Mesothelial cell of epicardium (in vitro differentiated cells): ENCODE measurements around the gene TBC1D2. TPM values are rescaled to one million over a fixed set of nuclear protein-coding genes. Genes with fewer than 3 reads are reported as not detected.

Experiments used
- DNase-seq, 2 experiments: peaks; one replicate each; pipeline ENCODE4 v3.0.0; 2021; ENCODE audit warnings: low spot score in 2 of 2; ENCODE audit not compliant: unreplicated experiment in 2 of 2
- H3K27ac Mint-ChIP-seq: 2 replicates; pipeline ENCODE4 v1.8.0; 2021; ENCODE audit warnings: mixed read lengths
- H3K27me3 Mint-ChIP-seq: 2 replicates; pipeline ENCODE4 v1.8.0; 2021; ENCODE audit warnings: low read depth, mixed read lengths
- H3K36me3 Mint-ChIP-seq: 2 replicates; pipeline ENCODE4 v1.8.0; 2021; ENCODE audit warnings: mixed read lengths
- H3K4me1 Mint-ChIP-seq: 2 replicates; pipeline ENCODE4 v1.8.0; 2021; ENCODE audit warnings: mixed read lengths
- H3K4me3 Mint-ChIP-seq: 2 replicates; pipeline ENCODE4 v1.8.0; 2021; ENCODE audit warnings: mild to moderate bottlenecking, moderate library complexity, mixed read lengths
- H3K9me3 Mint-ChIP-seq: 2 replicates; pipeline ENCODE4 v1.8.0; 2021; ENCODE audit warnings: mixed read lengths
- total RNA-seq: library from RNA; stranded (reverse); gene quantifications from 3 replicates; pipeline ENCODE4 v1.2.1, GENCODE V29; 2021
- TF ChIP-seq, protein P1 (sequence below): fragments of 200-600 bp; sonication (generic); IDR thresholded peaks from one replicate; pipeline ENCODE4 v1.5.0; 2021; ENCODE audit warnings: antibody characterized with exemption; ENCODE audit not compliant: unreplicated experiment

TBC1D2 gene
- total RNA-seq, 1 donor from 2014 or later: 7.0 TPM

DNA sequence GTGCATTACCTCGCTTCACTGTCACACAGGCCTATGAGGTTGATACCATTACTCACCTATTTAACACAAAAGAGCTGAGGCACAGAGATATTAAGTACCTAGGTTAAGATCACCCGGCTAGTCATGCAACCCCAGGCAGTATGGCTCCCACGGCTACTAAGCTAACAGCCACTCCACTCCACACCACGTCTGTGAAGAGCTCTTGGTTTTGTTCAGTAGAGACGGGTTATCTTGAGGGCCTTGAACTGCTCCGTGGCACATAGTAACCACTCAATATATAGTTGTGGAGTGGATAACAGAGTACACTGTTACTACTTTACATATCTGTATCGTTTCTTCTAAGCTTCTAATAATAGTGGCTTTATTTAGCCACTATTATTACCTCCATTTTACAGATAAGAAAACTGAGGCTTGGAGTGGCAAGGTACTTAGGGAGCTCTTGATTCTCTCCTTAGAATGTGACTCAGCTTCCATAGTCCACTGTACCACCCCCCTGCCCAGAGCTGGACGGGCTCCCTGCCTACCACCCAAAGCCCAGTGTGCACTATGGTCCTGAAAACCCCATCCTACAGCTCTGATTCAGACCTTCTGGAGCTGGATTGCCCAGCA is 62.0 kb downstream of the TBC1D2 start:
- H3K4me1 Mint-ChIP-seq: peaks cover 3% of the 10 kb centered on the region
- DNase-seq: no peak
- TF ChIP-seq, protein P1, sequence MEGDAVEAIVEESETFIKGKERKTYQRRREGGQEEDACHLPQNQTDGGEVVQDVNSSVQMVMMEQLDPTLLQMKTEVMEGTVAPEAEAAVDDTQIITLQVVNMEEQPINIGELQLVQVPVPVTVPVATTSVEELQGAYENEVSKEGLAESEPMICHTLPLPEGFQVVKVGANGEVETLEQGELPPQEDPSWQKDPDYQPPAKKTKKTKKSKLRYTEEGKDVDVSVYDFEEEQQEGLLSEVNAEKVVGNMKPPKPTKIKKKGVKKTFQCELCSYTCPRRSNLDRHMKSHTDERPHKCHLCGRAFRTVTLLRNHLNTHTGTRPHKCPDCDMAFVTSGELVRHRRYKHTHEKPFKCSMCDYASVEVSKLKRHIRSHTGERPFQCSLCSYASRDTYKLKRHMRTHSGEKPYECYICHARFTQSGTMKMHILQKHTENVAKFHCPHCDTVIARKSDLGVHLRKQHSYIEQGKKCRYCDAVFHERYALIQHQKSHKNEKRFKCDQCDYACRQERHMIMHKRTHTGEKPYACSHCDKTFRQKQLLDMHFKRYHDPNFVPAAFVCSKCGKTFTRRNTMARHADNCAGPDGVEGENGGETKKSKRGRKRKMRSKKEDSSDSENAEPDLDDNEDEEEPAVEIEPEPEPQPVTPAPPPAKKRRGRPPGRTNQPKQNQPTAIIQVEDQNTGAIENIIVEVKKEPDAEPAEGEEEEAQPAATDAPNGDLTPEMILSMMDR: no peak
- peak overlapping the region; percentile 69 for H3K27ac Mint-ChIP-seq
- H3K27me3 Mint-ChIP-seq: no peaks in the 10 kb centered on the region
- no peaks in the 10 kb centered on the region for H3K9me3 Mint-ChIP-seq
- peak overlapping the region; percentile 85 for H3K4me3 Mint-ChIP-seq
- H3K36me3 Mint-ChIP-seq: no peaks in the 10 kb centered on the region

DNA sequence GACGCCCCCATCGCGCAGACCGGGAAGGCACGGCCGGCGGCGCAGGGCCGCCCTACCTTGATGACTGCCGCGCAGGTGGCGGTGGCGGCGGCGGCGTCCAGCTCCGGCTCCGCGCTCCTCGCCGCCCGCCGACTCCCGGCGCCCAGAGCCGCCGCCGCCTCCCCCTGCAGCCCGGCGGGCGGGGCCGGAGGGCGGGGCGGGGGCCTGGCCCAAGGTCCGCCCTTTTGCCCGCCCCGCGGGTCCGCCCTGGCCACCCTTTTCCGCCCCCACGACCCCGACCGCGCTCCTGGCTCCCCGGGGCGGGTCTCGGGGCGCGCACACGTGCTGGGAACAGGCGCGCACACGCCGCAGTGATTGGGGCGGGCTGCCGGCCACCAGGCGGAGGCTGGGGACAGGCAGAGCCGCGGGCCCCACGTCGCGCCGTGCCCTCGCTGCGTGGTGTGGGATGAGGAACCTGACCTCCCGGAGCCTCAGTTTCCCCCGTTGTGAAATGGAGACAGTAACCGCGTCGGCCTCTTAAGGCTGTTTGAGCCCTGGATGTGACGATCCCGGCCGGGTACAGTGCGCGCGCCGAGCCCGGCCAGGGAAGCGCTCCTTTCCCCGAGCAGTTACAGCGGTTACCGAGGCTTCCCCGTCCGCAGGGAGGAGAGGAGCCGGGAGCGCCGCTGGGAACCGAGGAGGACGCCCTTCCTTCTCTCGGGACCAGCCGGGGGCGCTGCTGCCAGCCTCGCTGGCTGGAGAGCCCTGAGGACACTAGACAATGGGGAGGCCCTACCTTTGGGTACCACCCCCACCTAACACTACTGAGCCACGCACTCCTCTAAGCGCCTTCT is 62.7 kb downstream of the TBC1D2 start, which contains the start of gene CORO2A:
Gene CORO2A, minus strand, starts transcription at position 135 of the 833 bp plus-strand sequence. CDS start 34,977 bp downstream, outside the sequence.
- TF ChIP-seq, protein P1: peak; percentile 24
- Mint-ChIP-seq H3K4me3 (peak within 1 kb of the TSS; percentile 85), H3K4me1 (peaks cover 3% of the 10 kb centered on the region), H3K36me3 (no peaks in the 10 kb centered on the region), H3K9me3 (no peaks in the 10 kb centered on the region), H3K27me3 (no peaks in the 10 kb centered on the region), H3K27ac (peak within 1 kb of the TSS; percentile 83)
- DNase-seq: peak; percentile 57 to 78

DNA sequence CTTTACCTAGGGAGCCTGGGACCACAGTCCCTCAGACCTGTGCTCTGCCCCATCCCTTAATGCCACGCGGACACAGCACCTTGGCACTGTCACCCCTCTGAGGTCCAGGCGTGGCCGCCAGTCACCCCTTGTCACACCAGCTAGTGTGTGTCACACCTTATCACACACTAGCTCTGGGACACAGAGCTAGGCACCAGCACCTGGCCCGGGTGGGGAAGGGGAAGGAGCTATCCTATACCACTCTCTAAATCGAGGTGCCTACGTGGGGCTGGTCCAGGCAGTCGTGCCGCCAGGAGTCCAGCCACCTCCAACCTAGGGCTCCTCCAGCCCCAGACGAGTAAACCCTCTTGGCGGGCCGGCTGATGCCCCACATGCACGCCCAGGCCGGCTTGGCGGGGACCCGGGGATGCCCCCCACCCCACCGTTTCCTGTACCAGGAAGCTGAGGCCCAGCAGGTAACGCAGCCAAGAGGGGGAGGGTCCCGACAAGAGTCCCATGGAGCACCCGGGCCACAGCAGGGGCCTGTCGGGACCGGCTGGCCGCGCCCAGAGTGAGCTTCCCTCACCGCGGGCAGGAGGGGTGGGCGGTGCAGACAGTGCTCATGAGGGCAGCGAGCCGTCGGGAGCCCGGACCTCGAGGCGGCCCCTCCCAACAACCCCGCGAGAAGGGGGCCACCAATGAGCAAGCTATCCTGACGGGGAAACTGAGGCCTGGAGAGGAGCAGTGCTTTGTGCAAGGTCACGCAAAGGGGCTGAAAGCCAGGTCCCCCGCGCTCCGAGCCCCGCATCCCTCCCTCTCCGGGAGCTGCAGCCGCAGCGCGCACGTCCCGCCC is 63.6 kb downstream of the TBC1D2 start:
- H3K9me3 Mint-ChIP-seq: no peaks in the 10 kb centered on the region
- H3K36me3 Mint-ChIP-seq: no peaks in the 10 kb centered on the region
- peak in 1 of 2 experiments; percentile 45 for DNase-seq
- peaks cover 3% of the 10 kb centered on the region for H3K4me1 Mint-ChIP-seq
- H3K27me3 Mint-ChIP-seq: no peaks in the 10 kb centered on the region
- peak overlapping the region; percentile 69 for H3K4me3 Mint-ChIP-seq
- no peak overlapping the region for H3K27ac Mint-ChIP-seq
- TF ChIP-seq, protein P1: no peak

DNA sequence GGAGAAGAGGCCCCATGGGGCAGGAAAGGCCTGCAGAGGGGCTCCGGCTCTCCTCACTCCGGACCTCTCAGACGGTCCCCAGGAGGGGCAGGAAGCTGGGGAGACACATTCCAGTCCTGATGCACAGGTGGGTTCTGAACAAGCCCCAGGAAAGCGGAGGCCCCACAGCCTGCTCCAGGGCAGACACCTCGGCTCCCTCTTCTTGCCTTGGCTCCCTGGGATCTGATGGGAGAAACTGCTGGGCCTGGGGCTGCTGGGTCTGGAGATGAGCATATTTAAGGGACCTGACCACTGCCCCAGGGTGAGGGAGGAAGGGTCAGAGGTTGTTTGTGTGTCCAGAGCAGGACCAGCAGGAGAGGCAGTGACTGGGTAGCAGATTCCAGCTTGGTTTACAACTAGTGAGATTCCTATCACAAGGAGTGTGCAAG is 64.3 kb downstream of the TBC1D2 start:
- TF ChIP-seq, protein P1: no peak
- Mint-ChIP-seq H3K9me3 (no peaks in the 10 kb centered on the region), H3K4me1 (peaks cover 3% of the 10 kb centered on the region), H3K27me3 (no peaks in the 10 kb centered on the region), H3K36me3 (no peaks in the 10 kb centered on the region), H3K4me3 (peak overlapping the region; percentile 69), H3K27ac (no peak overlapping the region)
- DNase-seq: no peak

DNA sequence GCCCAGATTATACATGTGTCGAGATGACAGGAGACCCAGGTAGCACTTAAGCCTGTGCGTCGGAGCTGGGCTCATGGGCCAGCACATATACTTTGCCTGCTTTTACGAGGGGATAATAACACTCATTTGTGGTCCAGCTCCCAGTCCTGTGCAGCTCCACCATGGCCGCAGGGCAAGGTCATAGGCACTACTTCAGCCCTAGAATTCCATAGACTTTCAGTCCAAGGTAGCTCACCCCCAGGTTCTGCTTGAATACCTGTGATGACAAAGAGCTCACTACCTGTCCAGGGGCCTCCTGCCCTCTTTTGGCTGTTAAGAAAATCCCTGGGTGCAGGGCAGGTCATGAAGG is 64.7 kb downstream of the TBC1D2 start:
- no peaks in the 10 kb centered on the region for H3K36me3 Mint-ChIP-seq
- TF ChIP-seq, protein P1: no peak
- H3K4me1 Mint-ChIP-seq: peaks cover 3% of the 10 kb centered on the region
- no peak for DNase-seq
- H3K27ac Mint-ChIP-seq: no peak overlapping the region
- no peaks in the 10 kb centered on the region for H3K27me3 Mint-ChIP-seq
- no peaks in the 10 kb centered on the region for H3K9me3 Mint-ChIP-seq
- H3K4me3 Mint-ChIP-seq: peak overlapping the region; percentile 69
